SK-N-SH (cell line): ENCODE measurements around the gene C12orf75. TPM values are rescaled to one million over a fixed set of nuclear protein-coding genes. Genes with fewer than 3 reads are reported as not detected.

Source experiments
- CTCF ChIA-PET: fragments of 300-600, 350-600 bp; formaldehyde crosslinking; extraction: SDS; loops from one replicate; lab custom pipeline; 2021; lab: Yijun Ruan, JAX
- POLR2A ChIA-PET: fragments of 350-600 bp; sonication (Branson Sonifier 250); formaldehyde crosslinking; extraction: SDS; loops from one replicate; lab custom pipeline; 2020; ENCODE audit warnings: antibody characterized with exemption, inconsistent platforms; lab: Yijun Ruan, JAX
- DNase-seq: peaks from one replicate; pipeline ENCODE4 v3.0.0; 2012
- H2AFZ ChIP-seq: fragments of 200-600 bp; sonication (generic); 2 replicates; pipeline ENCODE4 v1.8.1; 2016; ENCODE audit warnings: antibody characterized with exemption, mild to moderate bottlenecking, low read depth
- H3F3A ChIP-seq: fragments of 200-600 bp; sonication (generic); replicated peaks from 2 replicates; pipeline ENCODE3; 2016; ENCODE audit warnings: antibody characterized with exemption, mild to moderate bottlenecking; ENCODE audit not compliant: insufficient read depth
- H3K27ac ChIP-seq, 2 experiments: fragments of 200-500 bp in 1 of 2; fragments of 200-600 bp in 1 of 2; sonication (Bioruptor generic) in 1 of 2; sonication (generic), shearing (Covaris generic) in 1 of 2; 2 replicates each; pipeline versions ENCODE4 v1.5.1 to v1.6.1; 2014 to 2016; ENCODE audit warnings: low read depth in 2 of 2, inconsistent platforms in 1 of 2, low read length in 1 of 2, mild to moderate bottlenecking in 1 of 2, mixed read lengths in 1 of 2
- H3K27me3 ChIP-seq: fragments of 200-600 bp; sonication (generic), shearing (Covaris generic); 2 replicates; pipeline ENCODE4 v1.6.1; 2016; ENCODE audit warnings: mixed run types; ENCODE audit not compliant: insufficient read depth
- H3K36me3 ChIP-seq, 2 experiments: fragments of 200-500 bp in 1 of 2; fragments of 200-600 bp in 1 of 2; sonication (Bioruptor generic) in 1 of 2; sonication (generic) in 1 of 2; replicated peaks in 1 of 2; 2 replicates each; pipeline versions ENCODE3 to v1.5.1; 2014 to 2016; ENCODE audit warnings: low read length in 1 of 2, mild to moderate bottlenecking in 1 of 2; ENCODE audit not compliant: insufficient read depth in 2 of 2, control insufficient read depth in 1 of 2
- H3K4me1 ChIP-seq, 2 experiments: fragments of 200-500 bp in 1 of 2; fragments of 200-600 bp in 1 of 2; sonication (Bioruptor generic) in 1 of 2; sonication (generic), shearing (Covaris generic) in 1 of 2; 2 replicates each; pipeline versions ENCODE4 v1.5.1 to v1.6.1; 2014 to 2016; ENCODE audit warnings: low read depth in 1 of 2, low read length in 1 of 2, mixed run types in 1 of 2; ENCODE audit not compliant: insufficient read depth in 2 of 2, control insufficient read depth in 1 of 2
- H3K4me2 ChIP-seq: fragments of 200-600 bp; sonication (generic), shearing (Covaris generic); 2 replicates; pipeline ENCODE4 v1.6.1; 2017; ENCODE audit warnings: mixed run types
- H3K4me3 ChIP-seq, 2 experiments: fragments of 200-500 bp in 1 of 2; fragments of 200-600 bp in 1 of 2; sonication (Bioruptor generic) in 1 of 2; sonication (generic), shearing (Covaris generic) in 1 of 2; 2 replicates each; pipeline versions ENCODE4 v1.5.1 to v1.8.1; 2014 to 2016; ENCODE audit warnings: low read depth in 2 of 2, inconsistent platforms in 1 of 2, low read length in 1 of 2, mild to moderate bottlenecking in 1 of 2, mixed read lengths in 1 of 2, moderate library complexity in 1 of 2
- H3K79me2 ChIP-seq: fragments of 200-600 bp; sonication (generic); 2 replicates; pipeline ENCODE4 v1.8.1; 2017; ENCODE audit warnings: mild to moderate bottlenecking; ENCODE audit not compliant: insufficient read depth
- H3K9ac ChIP-seq: fragments of 200-600 bp; sonication (generic); 2 replicates; pipeline ENCODE4 v1.6.1; 2017; ENCODE audit warnings: mixed run types
- H3K9me2 ChIP-seq: fragments of 200-600 bp; sonication (generic); 2 replicates; pipeline ENCODE4 v1.6.1; 2017; ENCODE audit warnings: mixed run types
- H3K9me3 ChIP-seq: fragments of 200-600 bp; sonication (generic); 2 replicates; pipeline ENCODE4 v1.6.1; 2017; ENCODE audit warnings: mixed run types, mild to moderate bottlenecking, moderate library complexity
- H4K20me1 ChIP-seq: fragments of 200-600 bp; sonication (generic); 2 replicates; pipeline ENCODE4 v1.6.1; 2017; ENCODE audit warnings: mild to moderate bottlenecking, mixed run types; ENCODE audit not compliant: insufficient read depth
- CHD2 ChIP-seq: fragments of 150-350 bp; IDR thresholded peaks from 2 replicates; pipeline ENCODE4 v1.6.1; 2018; ENCODE audit warnings: low read length; ENCODE audit not compliant: partially characterized antibody
- ELF1 ChIP-seq: IDR thresholded peaks from 2 replicates; pipeline ENCODE4 v1.4.0; 2012
- FOSL2 ChIP-seq: IDR thresholded peaks from 2 replicates; pipeline ENCODE4 v1.4.0; 2012; ENCODE audit warnings: low read depth, mild to moderate bottlenecking, moderate library complexity, borderline replicate concordance
- GATA2 ChIP-seq: sonication (generic); formaldehyde crosslinking; IDR thresholded peaks from 2 replicates; pipeline ENCODE4 v1.5.0; 2020; ENCODE audit warnings: mild to moderate bottlenecking, missing genetic modification reagents
- JUND ChIP-seq: IDR thresholded peaks from 2 replicates; pipeline ENCODE4 v1.4.0; 2012
- NFIC ChIP-seq: IDR thresholded peaks from 2 replicates; pipeline ENCODE4 v1.4.0; 2012; ENCODE audit warnings: borderline replicate concordance
- POLR2AphosphoS5 ChIP-seq: IDR thresholded peaks from 2 replicates; pipeline ENCODE4 v1.6.1; 2012; ENCODE audit warnings: low read depth, low read length
- RCOR1 ChIP-seq: fragments of 150-350 bp; IDR thresholded peaks from 2 replicates; pipeline ENCODE4 v1.6.1; 2017; ENCODE audit warnings: antibody characterized with exemption, low read length
- RFX5 ChIP-seq: IDR thresholded peaks from 2 replicates; pipeline ENCODE4 v1.6.1; 2012; ENCODE audit warnings: mild to moderate bottlenecking, improper control_type of control experiment, low read length
- RXRA ChIP-seq: IDR thresholded peaks from 2 replicates; pipeline ENCODE4 v1.4.0; 2012; ENCODE audit warnings: low read depth, mild to moderate bottlenecking, borderline replicate concordance
- SIN3A ChIP-seq: IDR thresholded peaks from 2 replicates; pipeline ENCODE4 v1.6.1; 2012; ENCODE audit warnings: low read depth, mild to moderate bottlenecking, low read length, moderate library complexity, borderline replicate concordance
- ZBTB33 ChIP-seq: IDR thresholded peaks from 2 replicates; pipeline ENCODE4 v1.4.0; 2012; ENCODE audit warnings: low read depth, borderline replicate concordance
- WGBS: methylation state at CpG from one replicate; pipeline ENCODE4 v1.1.6; 2017; ENCODE audit warnings: low lambda C conversion rate; 5-methylcytosine and 5-hydroxymethylcytosine counted together
- polyA plus RNA-seq, 3 experiments: library from polyadenylated mRNA; depleted of rRNA; stranded (reverse); fragments of >200 nt; gene quantifications; 2 replicates each; pipeline ENCODE4 v1.2.3, GENCODE V29; 2012
- TF ChIP-seq, protein P1 (sequence below): fragments of 150-350 bp; IDR thresholded peaks from 2 replicates; pipeline ENCODE4 v1.6.1; 2017; ENCODE audit warnings: antibody characterized with exemption, low read length, low read depth, borderline replicate concordance

Gene C12orf75
- polyA plus RNA-seq, 1 of the 3 experiments (the other 2 are of a cell fraction) = 221 TPM

DNA sequence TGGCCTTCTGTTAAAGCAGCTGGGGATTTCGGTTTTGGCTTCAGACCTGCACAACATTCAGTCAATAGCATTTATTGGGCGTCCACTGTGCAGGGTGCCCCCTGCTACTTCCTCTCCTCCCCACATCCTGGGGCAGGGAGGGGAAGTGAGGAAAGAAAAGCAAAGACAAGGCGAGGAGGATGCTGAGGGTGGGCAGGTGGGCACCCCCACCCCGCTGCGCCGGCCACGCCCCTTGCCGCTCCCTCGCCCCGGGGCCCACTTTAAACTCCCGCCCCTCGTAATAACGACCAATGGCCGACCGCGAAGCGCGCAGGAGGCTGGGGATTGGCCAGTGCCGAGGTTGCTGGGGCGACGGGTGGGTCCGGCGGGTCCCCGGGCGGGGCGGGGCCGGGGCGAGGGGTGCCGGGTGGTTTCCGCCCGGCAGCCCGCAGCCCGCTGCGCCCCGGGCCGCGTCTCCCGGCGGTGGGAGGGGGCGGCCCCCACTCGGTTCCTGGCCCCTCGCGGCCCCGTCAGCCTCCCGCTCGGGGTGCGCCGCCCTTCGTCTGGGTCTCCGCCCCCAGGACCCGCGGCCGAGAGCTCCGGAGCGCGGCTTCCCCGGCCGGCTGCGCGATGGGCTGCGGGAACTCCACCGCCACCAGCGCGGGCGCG, at the start of gene C12orf75 (continued):
- 0 out of 2 replicates have a peak, but pooled peaks have one; percentile 14 for TF ChIP-seq SIN3A
- no peak; the same call in 1 of the 2 replicates for TF ChIP-seq POLR2AphosphoS5
- TF ChIP-seq RFX5 = no peak
- no peak for TF ChIP-seq RXRA
- no peak for TF ChIP-seq FOSL2
- TF ChIP-seq RCOR1 = no peak
- TF ChIP-seq ZBTB33 = no peak
- peak; percentile 22 for TF ChIP-seq CHD2
- TF ChIP-seq GATA2 (CRISPR knock-in tag) = no peak
- TF ChIP-seq JUND = no peak

DNA sequence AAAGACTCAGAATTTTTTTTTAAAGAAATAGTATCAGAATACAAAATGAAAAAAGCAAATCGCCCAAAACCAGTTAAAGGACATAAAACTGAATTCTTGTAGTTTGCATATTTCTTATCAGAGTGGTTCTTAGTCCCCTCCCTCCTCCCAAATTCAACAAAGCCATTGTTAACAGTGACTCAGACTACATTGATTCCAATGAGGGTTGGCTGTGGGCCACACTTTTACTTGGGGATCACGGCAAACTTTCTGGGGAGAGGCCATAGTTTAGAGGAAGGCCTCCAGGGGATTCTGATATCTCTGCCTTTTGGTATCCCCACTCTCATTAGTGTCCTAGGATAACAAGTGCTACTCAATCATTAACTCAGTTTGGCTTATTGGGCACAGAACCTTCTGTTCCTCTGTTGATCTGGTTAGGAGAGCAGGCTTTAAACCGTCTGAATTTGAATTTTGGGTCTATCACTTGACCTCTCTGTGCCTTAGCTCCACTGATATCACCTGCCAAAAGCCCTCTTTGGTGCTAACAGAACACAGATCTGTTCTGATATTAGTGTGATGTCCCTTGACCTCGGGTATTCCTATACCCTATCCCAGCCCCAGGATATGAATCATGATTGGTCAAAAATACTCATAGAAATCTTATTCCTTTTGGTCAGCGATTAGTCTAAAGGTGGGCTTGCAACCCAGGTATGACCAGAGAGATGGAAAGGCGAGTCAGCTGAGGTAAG, 49.4 kb upstream of the C12orf75 start:
- 48% methylated on average over 6 of the region's 6 CpGs for WGBS
- Histone ChIP-seq H3K4me3 (no peak overlapping the region), H3F3A (no peaks in the 10 kb centered on the region), H3K4me1 (peaks cover 0 to 3% of the 10 kb centered on the region in 2 experiments; a peak in 1 of 4 replicates), H4K20me1 (no peaks in the 10 kb centered on the region), H3K27me3 (no peaks in the 10 kb centered on the region), H3K27ac (no peak overlapping the region), H3K9ac (no peak overlapping the region), H3K79me2 (no peaks in the 10 kb centered on the region; the same call in 1 of the 2 replicates), H3K4me2 (no peak overlapping the region), H3K36me3 (no peaks in the 10 kb centered on the region), H3K9me3 (no peaks in the 10 kb centered on the region), H2AFZ (no peak overlapping the region; the same call in 1 of the 2 replicates), H3K9me2 (no peaks in the 10 kb centered on the region)
- no peak for DNase-seq
- ChIA-PET POLR2A (no interaction called here), CTCF (interaction anchor here (1.0 kb wide), 1 partner anchor 8 kb away, joined by 3 read pairs; no protein-coding TSS in a partner anchor)
- TF ChIP-seq ELF1 (no peak), RFX5 (no peak), NFIC (peak; percentile 51; the same call in 1 of the 2 replicates), FOSL2 (0 out of 2 replicates have a peak, but pooled peaks have one; percentile 12)
- TF ChIP-seq, protein P1, sequence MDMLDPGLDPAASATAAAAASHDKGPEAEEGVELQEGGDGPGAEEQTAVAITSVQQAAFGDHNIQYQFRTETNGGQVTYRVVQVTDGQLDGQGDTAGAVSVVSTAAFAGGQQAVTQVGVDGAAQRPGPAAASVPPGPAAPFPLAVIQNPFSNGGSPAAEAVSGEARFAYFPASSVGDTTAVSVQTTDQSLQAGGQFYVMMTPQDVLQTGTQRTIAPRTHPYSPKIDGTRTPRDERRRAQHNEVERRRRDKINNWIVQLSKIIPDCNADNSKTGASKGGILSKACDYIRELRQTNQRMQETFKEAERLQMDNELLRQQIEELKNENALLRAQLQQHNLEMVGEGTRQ = no peak
